Measurements from ENCODE around the gene KRT4. TPM values are rescaled to one million over a fixed set of nuclear protein-coding genes. Genes with fewer than 3 reads are reported as not detected.
A peak's percentile ranks its signal among the peaks of the same experiment; 100 is the strongest.

Gene KRT4
- total RNA-seq, 1 experiment from 2014 or later, result not detected

GRCh38 chr12:52789637-52790426 is 24.1 kb downstream of the KRT4 start:
- in situ Hi-C loops (cut with HindIII; ENCODE audit: low pct_unique_long_range_greater_than_20kb, low sequenced_read_pairs), result loop anchor here (25.0 kb wide), 1 partner anchor 153 kb away; no protein-coding TSS in a partner anchor

GRCh38 chr12:52788876-52789636 is 24.9 kb downstream of the KRT4 start:
- no peak for DNase-seq (ENCODE audit: low read depth, low spot score)
- in situ Hi-C loops (cut with HindIII; ENCODE audit: low pct_unique_long_range_greater_than_20kb, low sequenced_read_pairs), result loop anchor here (25.0 kb wide), 1 partner anchor 152 kb away; no protein-coding TSS in a partner anchor

More at GRCh38 chr12:52789637-52790426, 24.1 kb downstream of the KRT4 start:
- no peak for DNase-seq (ENCODE audit: low read depth, low spot score)

GRCh38 chr12:52788192-52788875 is 25.6 kb downstream of the KRT4 start:
- in situ Hi-C loops (cut with HindIII; ENCODE audit: low pct_unique_long_range_greater_than_20kb, low sequenced_read_pairs), result loop anchor here (25.0 kb wide), 1 partner anchor 151 kb away; no protein-coding TSS in a partner anchor
- no peak for DNase-seq (ENCODE audit: low read depth, low spot score)

- in situ Hi-C loops (cut with HindIII; ENCODE audit: low pct_unique_long_range_greater_than_20kb, low sequenced_read_pairs), result loop anchor here (25.0 kb wide), 1 partner anchor 150 kb away; no protein-coding TSS in a partner anchor
- peak; percentile 4 for DNase-seq (ENCODE audit: low read depth, low spot score)
Measured at GRCh38 chr12:52787324-52788191, 26.4 kb downstream of the KRT4 start.

- in situ Hi-C loops (cut with HindIII; ENCODE audit: low pct_unique_long_range_greater_than_20kb, low sequenced_read_pairs), result loop anchor here (25.0 kb wide), 1 partner anchor 148 kb away; no protein-coding TSS in a partner anchor
- DNase-seq (ENCODE audit: low read depth, low spot score), result no peak
Measured at GRCh38 chr12:52784909-52785308, 29.0 kb downstream of the KRT4 start.

GRCh38 chr12:52783563-52784316 is 30.2 kb downstream of the KRT4 start:
- in situ Hi-C loops (cut with HindIII; ENCODE audit: low pct_unique_long_range_greater_than_20kb, low sequenced_read_pairs), result loop anchor here (25.0 kb wide), 1 partner anchor 146 kb away; no protein-coding TSS in a partner anchor
- DNase-seq (ENCODE audit: low read depth, low spot score), result no peak

- no peak for DNase-seq (ENCODE audit: low read depth, low spot score)
- in situ Hi-C loops (cut with HindIII; ENCODE audit: low pct_unique_long_range_greater_than_20kb, low sequenced_read_pairs), result loop anchor here (25.0 kb wide), 1 partner anchor 145 kb away; no protein-coding TSS in a partner anchor
Measured at GRCh38 chr12:52782502-52782901, 31.4 kb downstream of the KRT4 start.

GRCh38 chr12:52781399-52782082 is 32.4 kb downstream of the KRT4 start:
- DNase-seq (ENCODE audit: low read depth, low spot score), result no peak
- in situ Hi-C loops (cut with HindIII; ENCODE audit: low pct_unique_long_range_greater_than_20kb, low sequenced_read_pairs), result loop anchor here (25.0 kb wide), 1 partner anchor 144 kb away; no protein-coding TSS in a partner anchor

- DNase-seq (ENCODE audit: low read depth, low spot score), result no peak
- in situ Hi-C loops (cut with HindIII; ENCODE audit: low pct_unique_long_range_greater_than_20kb, low sequenced_read_pairs), result loop anchor here (25.0 kb wide), 1 partner anchor 143 kb away; no protein-coding TSS in a partner anchor
Measured at GRCh38 chr12:52779914-52780313, 34.0 kb downstream of the KRT4 start.

GRCh38 chr12:52778833-52779232 is 35.1 kb downstream of the KRT4 start:
- no peak for DNase-seq (ENCODE audit: low read depth, low spot score)
- in situ Hi-C loops (cut with HindIII; ENCODE audit: low pct_unique_long_range_greater_than_20kb, low sequenced_read_pairs), result loop anchor here (25.0 kb wide), 1 partner anchor 142 kb away; no protein-coding TSS in a partner anchor

GRCh38 chr12:52777566-52777965 is 36.4 kb downstream of the KRT4 start:
- no peak for DNase-seq (ENCODE audit: low read depth, low spot score)
- in situ Hi-C loops (cut with HindIII; ENCODE audit: low pct_unique_long_range_greater_than_20kb, low sequenced_read_pairs), result loop anchor here (25.0 kb wide), 1 partner anchor 140 kb away; no protein-coding TSS in a partner anchor

- in situ Hi-C loops (cut with HindIII; ENCODE audit: low pct_unique_long_range_greater_than_20kb, low sequenced_read_pairs), result loop anchor here (25.0 kb wide), 1 partner anchor 140 kb away; no protein-coding TSS in a partner anchor
- DNase-seq (ENCODE audit: low read depth, low spot score), result no peak
Measured at GRCh38 chr12:52776913-52777395, 37.0 kb downstream of the KRT4 start, which contains the start of gene KRT76. KRT76 (minus strand) TSS chr12:52777345; CDS start chr12:52777291, 54 bp downstream.

- in situ Hi-C loops (cut with HindIII; ENCODE audit: low pct_unique_long_range_greater_than_20kb, low sequenced_read_pairs), result loop anchor here (25.0 kb wide), 1 partner anchor 139 kb away; no protein-coding TSS in a partner anchor
- no peak for DNase-seq (ENCODE audit: low read depth, low spot score)
Measured at GRCh38 chr12:52776435-52776834, 37.5 kb downstream of the KRT4 start.

GRCh38 chr12:52774629-52775250 is 39.2 kb downstream of the KRT4 start:
- in situ Hi-C loops (cut with HindIII; ENCODE audit: low pct_unique_long_range_greater_than_20kb, low sequenced_read_pairs), result loop anchor here (25.0 kb wide), 1 partner anchor 137 kb away; no protein-coding TSS in a partner anchor
- DNase-seq (ENCODE audit: low read depth, low spot score), result no peak

GRCh38 chr12:52772772-52773171 is 41.1 kb downstream of the KRT4 start:
- DNase-seq (ENCODE audit: low read depth, low spot score), result no peak

More at GRCh38 chr12:52772772-52773171, 41.1 kb downstream of the KRT4 start:
- in situ Hi-C loops (cut with HindIII; ENCODE audit: low pct_unique_long_range_greater_than_20kb, low sequenced_read_pairs), result no loop called here
